GM18498 (cell line): ENCODE measurements around the gene PTPRF.
"Not testable (repeated sequence)": the region's sequence is repeated elsewhere in the genome, so short reads cannot be mapped to it uniquely, and the experiment has no call there.

Experiments used
- ATAC-seq: cut with Tn5 transposase; IDR thresholded peaks from one replicate; pipeline ENCODE4 v1.9.1; 2021; ENCODE audit warnings: mild to moderate bottlenecking, moderate library complexity; ENCODE audit not compliant: unreplicated experiment

Gene PTPRF

DNA sequence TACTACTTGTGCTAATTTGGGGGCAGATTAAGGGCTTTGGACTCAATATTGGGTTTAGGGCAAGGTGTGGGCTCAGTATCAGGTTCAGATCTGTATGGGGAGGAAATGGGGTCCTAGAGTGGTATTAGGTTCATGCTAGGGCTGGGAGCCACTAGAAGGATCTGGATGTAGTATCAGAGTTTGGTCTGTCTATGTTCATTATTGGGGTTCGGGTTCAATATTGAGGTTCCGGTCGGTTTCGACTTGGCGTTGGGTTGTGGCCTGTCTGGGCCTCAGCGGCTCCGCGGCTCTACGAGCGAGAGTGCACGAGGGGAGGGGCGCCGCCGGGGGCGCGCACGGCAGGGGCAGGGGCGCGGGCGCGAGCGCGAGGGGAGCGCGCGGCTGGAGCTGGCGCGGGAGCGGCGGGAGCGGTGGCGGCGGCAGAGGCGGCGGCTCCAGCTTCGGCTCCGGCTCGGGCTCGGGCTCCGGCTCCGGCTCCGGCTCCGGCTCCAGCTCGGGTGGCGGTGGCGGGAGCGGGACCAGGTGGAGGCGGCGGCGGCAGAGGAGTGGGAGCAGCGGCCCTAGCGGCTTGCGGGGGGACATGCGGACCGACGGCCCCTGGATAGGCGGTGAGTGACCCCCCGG lies at the start of gene PTPRF:
Gene PTPRF (plus strand): TSS at position 401 of the 624 bp plus-strand sequence. CDS start 14,193 bp downstream, outside the sequence.
- no peak for ATAC-seq

DNA sequence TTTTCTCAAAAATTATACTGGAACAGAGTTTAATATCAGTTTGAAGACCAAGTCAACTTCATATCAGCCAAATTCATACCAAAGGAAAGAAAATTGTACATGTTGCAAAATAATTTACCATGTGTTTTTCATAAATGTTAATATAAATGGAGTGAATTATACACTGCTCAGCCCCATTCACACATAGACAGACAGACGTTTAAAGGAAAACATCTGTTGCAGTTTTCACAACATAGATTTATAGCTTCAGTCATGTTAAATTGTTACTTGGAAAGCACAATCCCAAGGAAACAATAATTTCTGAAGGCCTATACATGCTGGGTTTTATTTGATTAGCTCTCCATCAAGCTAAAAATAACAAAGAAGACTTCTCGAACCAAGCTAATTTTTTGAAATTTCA lies 49.2 kb upstream of the PTPRF start:
- no peak for ATAC-seq

DNA sequence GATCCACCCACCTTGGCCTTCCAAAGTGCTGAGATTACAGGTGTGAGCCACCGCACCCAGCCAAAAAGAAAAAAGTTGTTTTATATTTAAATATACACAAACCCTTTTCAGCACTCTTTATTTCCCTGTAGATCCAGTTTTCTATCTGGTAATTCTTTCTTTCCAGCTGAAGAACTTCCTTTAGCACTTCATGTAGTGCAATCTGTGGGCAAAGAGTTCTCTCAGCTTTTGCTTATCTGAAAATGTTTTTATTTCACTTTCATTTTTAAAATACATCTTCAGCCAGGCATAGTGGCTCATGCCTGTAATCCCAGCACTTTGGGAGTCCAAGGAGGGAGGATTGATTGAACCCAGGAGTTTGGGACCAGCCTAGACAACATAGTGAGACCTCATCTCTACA lies 48.5 kb upstream of the PTPRF start:
- no peak for ATAC-seq

DNA sequence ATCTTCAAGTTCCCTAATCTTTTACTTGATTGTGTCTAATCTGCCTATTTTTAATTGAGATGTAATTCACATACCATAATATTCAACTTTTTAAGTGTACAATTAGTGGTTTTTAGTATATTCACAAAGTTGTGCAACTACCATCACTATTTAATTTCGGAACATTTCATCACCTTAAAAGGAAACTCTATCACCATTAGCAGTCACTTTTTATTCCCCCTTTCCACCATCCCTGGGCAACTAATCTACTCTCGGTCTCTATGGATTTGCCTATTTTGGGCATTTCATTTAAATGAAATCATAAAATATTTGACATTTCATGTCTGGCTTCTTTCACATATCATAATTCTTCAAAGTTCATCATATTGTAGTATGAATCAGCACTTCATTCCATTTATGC lies 46.3 kb upstream of the PTPRF start:
- ATAC-seq = no peak

DNA sequence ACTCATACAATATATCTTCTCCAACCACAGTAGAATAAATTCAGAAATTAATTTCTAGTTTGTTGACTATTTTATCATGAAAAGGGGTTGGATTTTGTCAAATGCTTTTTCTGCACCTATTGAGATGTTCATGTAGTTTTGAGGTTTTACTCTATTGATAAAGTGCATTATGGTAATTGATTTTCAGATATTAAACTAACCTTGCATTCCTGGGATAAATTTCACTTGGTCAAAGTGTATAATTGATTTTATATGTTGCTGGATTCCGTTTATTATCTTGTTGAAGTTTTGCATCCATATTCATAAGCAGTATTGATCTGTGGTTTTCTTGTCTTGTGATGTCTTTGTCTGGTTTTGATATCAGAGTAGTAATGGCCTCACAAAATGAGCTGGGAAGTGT lies 42.5 kb upstream of the PTPRF start:
- no peak for ATAC-seq

DNA sequence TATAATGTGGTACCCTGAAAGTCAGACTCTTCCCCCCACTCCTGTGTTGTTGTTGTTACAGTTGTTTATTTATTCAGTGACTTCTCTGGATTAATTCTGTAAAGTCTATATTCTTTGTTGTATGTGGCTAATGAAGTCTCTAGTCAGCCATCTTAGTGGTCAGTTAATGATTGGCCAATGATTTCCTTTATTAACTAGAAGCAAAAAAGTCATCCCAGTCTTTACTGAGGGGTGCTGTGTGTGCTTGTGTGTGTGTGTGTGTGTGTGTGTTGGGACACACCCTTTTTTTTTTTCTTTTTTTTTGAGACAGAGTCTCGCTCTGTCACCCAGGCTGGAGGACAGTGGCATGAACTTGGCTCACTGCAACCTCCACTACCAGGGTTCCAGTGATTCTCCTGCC lies 39.6 kb upstream of the PTPRF start:
- ATAC-seq = no peak

DNA sequence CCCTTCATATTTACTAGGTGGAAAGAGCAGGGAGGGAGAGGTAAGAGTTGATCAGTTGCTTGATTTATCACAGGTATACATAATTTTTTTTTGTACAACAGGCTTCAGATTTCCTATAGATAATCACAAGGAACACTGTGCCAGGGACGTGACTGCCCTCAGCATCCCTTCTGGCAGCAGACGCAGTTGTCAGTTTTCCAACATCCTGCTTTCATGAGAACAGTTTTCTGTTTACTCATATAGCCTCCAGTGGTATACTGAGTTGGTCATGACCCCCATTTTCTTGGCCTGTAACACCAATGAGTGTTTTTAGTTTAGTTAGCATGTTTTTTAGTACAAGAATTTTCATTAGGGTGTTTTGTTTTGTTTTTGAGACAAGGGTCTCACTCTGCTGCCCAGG lies 37.9 kb upstream of the PTPRF start:
- no peak for ATAC-seq

DNA sequence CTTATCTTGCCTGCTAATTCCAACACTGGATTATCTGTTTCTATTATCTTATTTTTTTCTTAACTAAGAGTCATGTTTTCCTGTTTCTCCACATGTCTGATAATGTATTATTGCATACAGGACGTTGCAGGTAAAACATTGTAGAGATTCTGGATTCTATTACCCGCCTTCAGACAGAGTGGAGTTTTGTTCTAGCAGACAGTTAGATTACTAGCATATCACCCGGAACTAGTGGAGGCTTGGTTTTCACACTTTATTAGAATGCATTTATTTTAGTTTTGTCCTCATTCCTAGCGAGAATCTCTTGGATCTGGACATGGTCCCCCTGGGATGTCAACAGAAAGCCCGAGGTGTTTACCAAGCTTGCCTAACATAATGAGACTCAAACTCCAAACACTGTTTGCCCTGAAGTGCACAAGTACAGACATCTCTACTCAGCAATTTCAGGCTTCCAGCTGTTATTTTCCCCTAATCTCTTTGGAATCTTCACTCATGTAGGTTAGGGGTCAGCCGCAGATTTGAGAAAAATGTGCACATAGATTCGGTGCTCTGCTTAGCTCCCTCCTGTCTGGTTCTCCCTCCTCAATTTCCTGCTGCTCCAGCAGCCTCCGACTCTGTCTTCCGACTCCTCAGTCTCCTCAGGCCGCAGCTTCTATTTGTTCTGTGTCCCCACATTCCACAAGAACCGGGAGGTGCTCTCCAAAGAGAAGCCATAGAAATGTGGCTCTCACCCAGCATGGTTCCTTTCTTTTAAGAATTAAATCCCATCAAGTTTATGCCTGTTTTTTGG lies 36.8 kb upstream of the PTPRF start:
- no peak for ATAC-seq

DNA sequence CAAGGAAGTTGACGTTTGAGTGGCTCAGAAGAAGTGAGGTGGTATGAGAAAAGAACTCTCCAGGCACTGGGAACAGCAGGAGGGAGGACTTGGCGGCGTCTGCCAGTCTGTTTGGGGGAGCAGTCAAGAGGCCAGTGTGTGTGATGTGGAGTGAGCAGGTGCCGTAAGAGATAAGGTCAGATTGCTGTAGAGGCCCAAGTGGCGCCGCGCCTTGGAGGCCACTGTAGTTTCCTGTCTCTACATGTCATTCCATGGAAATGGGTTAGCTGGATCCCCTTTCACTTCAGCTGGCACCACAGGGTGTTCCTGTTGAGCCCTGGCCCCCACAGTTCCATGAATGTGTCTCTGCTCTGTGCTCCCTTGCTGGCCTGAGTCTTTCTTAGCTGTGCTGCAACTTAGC lies 35.5 kb upstream of the PTPRF start:
- no peak for ATAC-seq

DNA sequence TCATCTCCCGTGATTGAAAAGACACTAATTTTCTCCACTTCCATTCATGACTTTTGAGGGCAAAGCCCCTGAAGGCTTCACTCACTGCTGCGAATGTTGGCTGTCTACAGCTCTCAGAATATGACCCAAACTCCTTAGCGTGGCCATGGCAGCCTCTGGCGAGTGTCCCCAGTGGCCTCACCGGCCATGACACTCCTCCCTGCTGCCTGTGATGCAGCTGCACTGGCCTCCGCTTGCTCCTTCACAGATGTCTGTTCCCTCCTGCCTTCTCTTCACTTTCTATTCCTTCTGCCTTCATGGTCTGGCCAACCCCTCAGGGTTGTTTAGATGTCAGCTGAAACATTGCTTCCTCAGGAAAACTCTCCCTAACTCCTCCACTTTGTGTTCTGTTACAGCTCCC lies 30.8 kb upstream of the PTPRF start:
- ATAC-seq = no peak

DNA sequence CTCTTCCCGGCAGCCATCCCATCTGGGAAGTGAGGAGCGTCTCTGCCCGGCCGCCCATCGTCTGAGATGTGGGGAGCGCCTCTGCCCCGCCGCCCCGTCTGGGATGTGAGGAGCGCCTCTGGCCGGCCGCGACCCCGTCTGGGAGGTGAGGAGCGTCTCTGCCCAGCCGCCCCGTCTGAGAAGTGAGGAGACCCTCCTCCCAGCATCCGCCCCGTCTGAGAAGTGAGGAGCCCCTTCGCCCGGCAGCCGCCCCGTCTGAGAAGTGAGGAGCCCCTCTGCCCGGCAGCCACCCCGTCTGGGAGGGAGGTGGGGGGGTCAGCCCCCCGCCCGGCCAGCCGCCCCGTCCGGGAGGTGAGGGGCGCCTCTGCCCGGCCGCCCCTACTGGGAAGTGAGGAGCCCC lies 28.9 kb upstream of the PTPRF start:
- not testable (repeated sequence) for ATAC-seq

DNA sequence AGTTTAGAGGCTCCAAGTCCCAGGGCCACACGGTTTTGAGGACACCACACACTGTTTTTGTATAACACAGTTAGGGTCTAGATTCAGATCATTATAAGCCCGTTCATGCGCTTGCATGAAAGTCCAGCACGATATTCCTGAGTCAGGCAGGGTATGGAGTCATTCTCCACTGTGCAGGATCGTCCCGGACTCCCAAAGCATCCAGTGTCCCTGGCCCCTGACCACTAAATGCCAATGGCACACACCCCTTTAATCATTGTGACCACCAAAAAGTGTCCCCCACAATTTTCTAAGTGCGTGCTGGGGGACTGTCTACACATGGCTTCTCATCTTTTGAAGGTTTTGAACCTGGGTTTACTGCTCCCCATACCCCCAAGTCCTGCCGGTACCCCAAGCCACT lies 27.1 kb upstream of the PTPRF start:
- no peak for ATAC-seq

DNA sequence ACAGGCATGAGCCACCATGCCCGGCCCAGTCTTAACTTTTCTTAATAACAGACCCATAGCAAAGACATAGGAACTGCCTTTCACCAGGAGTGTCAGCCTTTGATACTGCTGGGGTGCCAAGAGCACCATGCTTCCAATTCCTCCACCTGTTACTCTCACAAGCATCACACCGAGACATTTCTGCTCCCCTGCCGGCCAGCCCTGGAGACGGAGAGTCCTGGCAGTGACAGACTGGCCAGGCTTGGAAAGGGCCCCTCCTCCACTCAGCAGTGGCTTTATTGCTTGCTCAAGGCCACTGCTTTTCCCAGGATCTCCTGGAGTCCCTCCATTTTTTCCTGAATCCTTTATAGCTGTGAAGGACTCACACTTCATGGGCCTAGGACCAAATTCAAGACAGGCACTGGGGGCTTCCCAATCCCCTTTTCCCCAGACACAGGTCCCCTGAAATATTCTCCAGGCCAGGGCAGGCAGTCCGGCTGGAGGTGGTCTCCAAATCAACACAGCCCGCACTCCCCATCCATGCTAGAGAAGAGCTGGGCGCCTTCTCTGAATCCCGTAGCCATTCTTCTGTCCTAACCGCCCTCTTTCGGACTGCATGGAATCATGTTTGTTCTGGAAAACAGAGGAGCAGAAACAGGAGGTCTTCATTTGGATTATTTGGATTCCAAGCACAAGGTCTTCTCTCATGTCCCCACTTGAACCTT lies 25.5 kb upstream of the PTPRF start:
- no peak for ATAC-seq

DNA sequence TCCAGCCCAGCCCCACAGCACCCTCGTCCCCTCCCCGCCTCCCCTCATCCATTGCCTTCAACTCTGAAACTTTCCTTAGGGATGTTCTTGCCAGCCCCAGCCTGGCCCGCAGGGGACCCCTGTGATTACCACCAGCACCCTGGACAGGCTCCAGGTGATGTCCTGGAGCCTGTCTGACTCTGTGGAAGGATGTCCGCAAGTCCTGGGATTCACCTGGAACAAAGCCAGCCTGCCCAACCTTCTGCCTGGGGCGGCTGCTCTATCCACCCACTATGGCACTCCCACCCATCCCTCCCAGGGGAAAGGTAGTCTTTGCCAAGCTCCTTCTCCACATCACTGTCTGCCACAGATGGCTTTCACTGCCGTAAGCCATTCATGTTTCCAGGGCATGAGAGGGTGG lies 24.4 kb upstream of the PTPRF start:
- no peak for ATAC-seq

DNA sequence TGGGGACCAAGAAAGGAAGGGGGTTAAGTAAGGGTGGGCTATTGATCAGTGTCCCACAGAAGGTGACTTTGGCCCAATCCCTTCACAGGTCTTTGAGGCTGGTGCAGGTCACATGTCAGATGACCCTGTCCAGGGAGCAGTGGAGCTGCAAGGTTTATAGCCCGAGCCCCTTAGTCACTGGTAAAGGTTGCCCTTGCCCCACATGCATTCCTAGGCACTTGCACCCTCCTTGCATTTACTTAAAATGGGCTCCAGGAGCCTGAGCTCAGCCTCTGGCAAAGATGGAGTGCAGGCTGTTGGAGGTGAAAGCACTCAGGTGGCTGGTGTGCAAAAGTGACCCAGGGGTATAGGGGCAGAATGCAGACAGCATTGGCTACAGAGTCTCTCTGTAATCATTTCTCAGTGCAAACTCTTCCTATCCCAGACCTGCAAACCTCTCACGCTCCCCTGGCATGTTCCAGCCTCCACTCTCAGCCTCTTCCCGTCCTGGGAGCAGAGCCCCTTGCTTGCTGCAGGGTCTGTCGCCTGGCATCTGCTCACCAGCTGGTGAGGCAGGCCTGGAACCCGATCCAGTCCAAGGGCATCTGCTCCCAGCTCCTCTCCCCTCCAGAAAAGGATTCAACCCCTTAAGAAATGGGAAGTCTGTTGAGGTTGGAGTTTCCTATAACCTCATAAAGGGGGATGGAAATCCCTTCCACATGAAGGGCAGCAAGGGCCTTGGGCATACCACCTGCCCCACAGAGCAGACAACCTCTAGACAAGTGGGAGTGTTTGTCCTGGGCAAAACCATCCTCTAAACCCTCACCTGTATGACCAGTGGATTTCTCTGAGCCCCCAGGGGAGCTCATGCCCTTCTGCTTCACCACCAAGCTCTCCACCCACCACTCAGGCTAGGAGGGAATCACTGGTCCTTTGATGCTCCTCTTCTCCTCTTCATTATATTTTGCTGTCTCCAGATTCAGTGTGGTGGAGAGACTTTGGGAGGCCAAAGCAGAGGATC lies 23.1 kb upstream of the PTPRF start:
- no peak for ATAC-seq

DNA sequence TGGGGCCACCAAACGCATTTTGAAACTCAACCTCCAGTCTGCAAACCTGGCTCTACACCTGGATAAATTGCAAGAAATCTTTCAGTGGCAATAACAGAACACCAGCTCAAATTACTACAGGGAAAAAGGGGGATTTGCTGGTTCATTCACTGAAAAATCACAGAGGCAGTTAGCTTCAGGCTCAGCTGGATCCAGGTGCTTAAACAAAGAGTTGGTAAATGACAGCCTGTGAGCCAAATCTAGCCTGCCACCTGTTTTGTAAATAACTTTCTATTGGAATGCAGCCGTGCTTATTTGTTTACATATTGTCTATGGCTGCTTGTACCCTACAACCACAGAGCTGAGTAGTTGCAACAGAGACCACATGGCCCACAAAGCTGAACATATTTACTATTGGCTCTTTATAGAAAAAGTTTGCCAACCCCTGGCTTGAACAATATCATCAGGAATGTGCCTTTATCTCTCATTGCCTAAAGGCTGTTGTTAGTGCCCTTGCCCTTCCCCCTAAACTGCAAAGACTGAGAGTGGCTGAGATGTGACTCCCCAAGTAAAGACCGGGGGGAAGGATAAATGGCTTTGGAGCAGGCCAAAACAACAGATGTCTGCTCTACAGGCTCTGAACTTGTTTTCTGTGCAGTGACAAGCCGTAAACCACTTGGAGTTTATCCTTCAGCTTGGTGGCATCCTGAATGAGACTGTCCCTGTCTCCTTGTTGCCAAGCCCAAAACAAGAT lies 21.5 kb upstream of the PTPRF start:
- no peak for ATAC-seq

DNA sequence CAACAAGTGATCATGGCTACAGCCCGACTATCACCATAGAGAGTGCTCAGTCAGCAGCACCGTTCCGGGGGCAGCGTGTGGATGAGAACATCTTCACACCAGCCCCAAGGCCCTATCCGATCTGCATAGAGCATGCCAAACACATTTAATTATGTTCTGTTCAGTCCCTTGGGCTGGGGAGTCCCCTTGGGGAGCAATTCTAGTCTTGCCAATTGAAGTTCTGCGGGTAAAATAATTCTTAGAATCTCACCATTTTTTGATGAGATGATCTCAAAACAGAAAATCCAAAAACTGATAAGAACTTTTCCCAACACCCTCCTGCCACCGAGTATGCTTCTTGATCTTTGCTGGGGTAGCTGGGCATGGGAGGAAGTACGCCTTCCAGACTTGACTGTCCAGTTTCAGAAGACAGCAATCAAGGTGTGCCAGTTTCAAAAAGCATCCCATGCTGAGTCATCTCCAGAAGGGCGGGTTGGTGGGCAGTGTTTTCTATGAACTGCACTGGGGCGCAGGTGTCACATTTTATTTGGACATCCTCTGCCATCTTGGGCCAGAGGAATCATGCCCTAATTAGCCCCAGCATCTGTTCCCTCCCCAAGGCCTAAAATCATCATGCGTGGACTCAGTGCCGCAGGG lies 20.8 kb upstream of the PTPRF start:
- ATAC-seq = no peak

DNA sequence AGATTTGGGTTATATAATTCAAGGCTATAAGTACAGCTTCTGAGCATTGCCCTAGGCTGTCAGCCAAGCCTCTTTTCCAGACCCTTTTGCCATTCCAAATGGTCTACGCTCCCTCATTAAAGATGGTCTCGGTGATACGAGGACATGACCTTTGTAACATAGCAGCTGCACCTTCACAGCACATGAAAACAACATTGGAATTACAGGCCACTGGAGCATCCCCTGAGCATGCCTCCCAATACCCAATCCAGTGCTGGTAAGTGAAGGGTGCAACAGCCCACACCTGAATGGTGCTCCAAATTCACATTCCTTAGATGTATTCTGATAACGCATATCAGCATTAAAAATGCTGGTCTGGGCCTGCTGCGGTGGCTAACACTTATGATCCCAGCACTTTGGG lies 20.1 kb upstream of the PTPRF start:
- no peak for ATAC-seq

DNA sequence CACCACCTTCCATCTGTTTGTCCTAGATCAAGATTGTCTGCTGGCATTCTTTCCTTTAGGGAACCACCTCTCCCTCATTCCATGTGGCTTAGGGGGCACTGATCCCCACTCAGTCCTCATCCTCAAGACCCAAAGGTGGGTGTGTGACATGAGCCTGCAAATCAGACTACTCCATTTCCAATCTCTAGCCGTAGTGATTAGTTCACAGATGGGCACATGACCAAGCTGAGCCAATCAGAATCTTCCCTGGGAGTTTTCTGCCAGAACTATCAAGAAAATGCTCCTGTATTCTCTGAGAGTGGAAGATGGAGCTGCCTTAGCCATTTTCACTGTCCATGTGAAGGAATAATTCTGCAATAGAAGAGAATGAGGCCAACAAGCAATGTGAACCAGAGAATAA lies 19.3 kb upstream of the PTPRF start:
- ATAC-seq = no peak

DNA sequence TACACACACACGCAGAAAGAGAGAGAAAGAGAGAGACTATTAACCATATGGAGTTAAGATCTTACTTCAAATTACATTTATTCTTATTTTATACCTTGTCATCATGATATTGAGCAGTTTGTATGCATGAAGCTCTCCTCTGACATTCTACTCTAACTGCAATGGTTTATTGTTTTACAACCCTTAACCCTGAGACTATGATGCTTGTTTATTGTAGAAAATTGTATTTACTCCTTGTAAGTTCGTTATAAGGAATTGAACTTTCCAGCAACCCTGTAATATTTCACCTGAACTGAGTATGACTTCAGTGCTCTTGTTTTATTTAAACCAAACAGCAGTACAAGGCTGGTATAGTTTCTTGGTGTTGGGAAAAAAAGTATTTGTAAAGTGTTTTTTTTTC lies 18.6 kb upstream of the PTPRF start:
- ATAC-seq = no peak
